Fibroblast of the aortic adventitia (primary cell): Measurements from ENCODE around the gene NCLN. TPM values are rescaled to one million over a fixed set of nuclear protein-coding genes. Genes with fewer than 3 reads are reported as not detected.

ENCODE experiments used
- DNase-seq: peaks from one replicate; pipeline ENCODE4 v3.0.0-alpha.2; 2010; ENCODE audit warnings: low read depth
- H3K4me3 ChIP-seq: 2 replicates; pipeline ENCODE4 v1.5.1; 2011; ENCODE audit warnings: low read depth, mild to moderate bottlenecking, control low read depth, low read length, moderate library complexity
- total RNA-seq: library from RNA; depleted of rRNA; stranded (reverse); fragments of >200 nt; gene quantifications from 2 replicates; pipeline ENCODE4 v1.2.3, GENCODE V29; 2012; ENCODE audit warnings: low replicate concordance
- TF ChIP-seq, protein P1 (sequence below): IDR thresholded peaks from 2 replicates; pipeline ENCODE4 v1.5.1; 2011; ENCODE audit warnings: mild to moderate bottlenecking, low read length, control low read depth, inconsistent platforms; ENCODE audit not compliant: insufficient read depth

Gene NCLN
- total RNA-seq, 1 donor: 38.3 TPM

DNA sequence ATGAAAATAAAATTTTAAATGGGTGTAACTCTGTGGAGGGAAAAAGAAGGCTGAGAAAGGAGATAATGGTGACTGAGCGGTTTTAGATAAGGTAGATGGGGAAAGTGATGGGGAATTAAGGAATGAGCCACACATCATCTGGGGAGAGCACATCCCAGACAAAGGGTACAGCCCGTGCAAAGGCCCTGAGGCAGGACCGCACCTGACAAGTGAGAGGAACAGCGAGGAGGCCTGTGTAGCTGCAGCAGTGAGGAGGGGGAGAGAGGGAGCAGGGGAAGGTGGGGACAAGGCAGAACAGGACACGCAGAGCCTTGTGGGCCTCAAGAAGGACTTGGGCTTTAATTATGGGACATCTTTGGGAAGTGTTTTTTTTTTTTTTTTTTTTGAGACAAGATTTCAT is 37.0 kb downstream of the NCLN start:
- H3K4me3 ChIP-seq: no peak overlapping the region
- DNase-seq: no peak
- TF ChIP-seq, protein P1, sequence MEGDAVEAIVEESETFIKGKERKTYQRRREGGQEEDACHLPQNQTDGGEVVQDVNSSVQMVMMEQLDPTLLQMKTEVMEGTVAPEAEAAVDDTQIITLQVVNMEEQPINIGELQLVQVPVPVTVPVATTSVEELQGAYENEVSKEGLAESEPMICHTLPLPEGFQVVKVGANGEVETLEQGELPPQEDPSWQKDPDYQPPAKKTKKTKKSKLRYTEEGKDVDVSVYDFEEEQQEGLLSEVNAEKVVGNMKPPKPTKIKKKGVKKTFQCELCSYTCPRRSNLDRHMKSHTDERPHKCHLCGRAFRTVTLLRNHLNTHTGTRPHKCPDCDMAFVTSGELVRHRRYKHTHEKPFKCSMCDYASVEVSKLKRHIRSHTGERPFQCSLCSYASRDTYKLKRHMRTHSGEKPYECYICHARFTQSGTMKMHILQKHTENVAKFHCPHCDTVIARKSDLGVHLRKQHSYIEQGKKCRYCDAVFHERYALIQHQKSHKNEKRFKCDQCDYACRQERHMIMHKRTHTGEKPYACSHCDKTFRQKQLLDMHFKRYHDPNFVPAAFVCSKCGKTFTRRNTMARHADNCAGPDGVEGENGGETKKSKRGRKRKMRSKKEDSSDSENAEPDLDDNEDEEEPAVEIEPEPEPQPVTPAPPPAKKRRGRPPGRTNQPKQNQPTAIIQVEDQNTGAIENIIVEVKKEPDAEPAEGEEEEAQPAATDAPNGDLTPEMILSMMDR: no peak

DNA sequence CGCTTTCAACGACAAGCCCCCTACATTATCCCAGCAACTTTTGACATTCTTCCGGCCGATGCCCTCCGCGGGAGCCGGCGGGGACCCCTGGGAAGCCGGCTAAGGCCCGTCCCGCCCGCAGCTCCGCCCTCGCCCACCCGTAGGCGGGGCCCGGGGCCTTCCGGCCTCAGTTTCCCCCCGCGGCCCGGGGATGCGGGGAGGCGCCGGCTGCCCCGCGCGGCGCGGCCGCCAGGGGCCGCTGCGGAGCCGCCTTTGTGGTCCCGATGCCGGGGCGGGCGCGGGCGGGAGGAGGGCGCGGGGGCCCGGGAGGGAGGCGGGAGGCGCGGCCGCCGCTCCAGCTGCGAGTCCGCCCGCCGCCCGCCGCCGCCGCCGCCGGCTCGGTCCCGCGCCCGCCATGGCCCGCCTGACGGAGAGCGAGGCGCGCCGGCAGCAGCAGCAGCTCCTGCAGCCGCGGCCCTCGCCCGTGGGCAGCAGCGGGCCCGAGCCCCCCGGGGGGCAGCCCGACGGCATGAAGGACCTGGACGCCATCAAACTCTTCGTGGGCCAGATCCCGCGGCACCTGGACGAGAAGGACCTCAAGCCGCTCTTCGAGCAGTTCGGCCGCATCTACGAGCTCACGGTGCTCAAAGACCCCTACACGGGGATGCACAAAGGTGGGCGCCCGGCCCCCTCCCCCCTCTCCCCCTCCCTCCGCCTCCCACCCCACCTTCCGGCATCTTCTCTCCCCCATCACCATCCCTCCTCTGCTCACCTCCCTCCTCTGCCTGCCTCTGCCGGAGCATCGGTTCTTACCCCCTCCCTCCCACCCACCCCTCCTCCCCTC is 38.8 kb downstream of the NCLN start, which contains the start of gene CELF5:
CELF5 (plus strand) TSS at position 316 of the 823 bp plus-strand sequence; CDS start at position 395, 79 bp downstream.
- H3K4me3 ChIP-seq: peak within 1 kb of the TSS; percentile 22
- no peak for DNase-seq
- TF ChIP-seq, protein P1: peak; percentile 28

DNA sequence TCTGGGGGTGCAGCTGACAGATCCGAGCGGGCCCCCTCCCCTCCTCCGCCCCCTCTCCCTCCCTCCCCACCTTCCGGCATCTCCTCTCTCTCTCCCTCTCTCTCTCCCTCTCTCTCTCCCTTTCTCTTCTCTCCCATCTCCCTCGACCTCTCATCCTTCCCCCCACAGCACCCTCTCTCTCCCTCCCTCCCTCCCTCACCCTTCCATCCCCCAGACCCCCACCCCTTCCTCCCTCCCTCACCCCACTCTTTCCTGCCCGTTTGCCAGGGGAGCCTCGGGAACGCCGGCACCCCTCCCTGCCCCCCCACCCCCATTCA is 39.4 kb downstream of the NCLN start:
- no peak overlapping the region for H3K4me3 ChIP-seq
- TF ChIP-seq, protein P1: no peak

DNA sequence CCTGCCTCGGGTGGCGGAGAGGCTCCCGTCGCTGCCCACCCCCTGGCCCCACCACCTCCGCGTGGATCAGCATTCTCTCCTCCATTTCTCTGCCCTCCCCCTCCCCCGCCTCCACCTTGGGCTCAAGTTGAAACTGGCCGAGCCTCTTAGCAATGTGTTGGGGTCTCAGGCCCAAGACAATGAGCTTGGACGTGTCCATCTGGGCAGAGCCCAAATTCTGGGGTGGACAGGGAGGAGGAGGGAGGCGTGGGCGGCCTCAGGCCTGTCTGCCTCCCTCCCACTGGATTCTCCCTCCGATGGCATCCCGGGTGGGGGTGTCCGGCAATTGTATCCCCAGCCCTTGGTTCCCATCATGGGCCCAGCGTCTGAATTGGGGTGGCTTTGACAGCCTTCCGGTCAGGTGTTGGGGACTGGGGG is 40.0 kb downstream of the NCLN start:
- no peak overlapping the region for H3K4me3 ChIP-seq
- no peak for DNase-seq
- TF ChIP-seq, protein P1: no peak

More for the DNA sequence above, 39.4 kb downstream of the NCLN start:
- no peak for DNase-seq

DNA sequence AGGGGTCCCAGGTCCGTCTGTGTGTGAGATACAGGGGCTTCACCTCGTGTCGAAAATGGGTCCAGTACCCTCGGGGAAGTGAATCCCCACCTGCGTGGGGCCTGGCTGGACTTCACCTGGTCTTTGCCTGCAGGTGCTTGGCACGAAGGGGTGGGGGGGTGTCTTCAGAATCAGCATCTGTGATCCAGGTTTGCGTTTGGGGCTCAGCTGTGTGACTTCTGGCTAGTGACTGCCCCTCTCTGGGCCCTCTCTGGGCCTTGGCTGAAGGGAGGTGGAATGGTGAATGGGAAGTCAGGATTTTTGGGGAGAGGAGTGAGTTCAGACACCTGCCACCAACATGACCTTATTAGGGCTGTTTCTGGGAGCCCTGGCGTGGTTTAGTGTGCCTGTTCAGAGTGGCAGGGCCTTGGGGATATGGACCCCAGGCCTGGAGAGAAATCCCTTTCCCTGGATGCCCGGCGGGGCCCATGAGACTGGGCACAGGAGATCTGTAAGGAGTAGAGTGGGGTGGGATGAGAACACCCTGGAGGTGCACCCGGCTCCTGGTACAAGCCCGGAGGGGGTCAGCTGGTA is 41.4 kb downstream of the NCLN start:
- TF ChIP-seq, protein P1: no peak
- no peak overlapping the region for H3K4me3 ChIP-seq
- no peak for DNase-seq

DNA sequence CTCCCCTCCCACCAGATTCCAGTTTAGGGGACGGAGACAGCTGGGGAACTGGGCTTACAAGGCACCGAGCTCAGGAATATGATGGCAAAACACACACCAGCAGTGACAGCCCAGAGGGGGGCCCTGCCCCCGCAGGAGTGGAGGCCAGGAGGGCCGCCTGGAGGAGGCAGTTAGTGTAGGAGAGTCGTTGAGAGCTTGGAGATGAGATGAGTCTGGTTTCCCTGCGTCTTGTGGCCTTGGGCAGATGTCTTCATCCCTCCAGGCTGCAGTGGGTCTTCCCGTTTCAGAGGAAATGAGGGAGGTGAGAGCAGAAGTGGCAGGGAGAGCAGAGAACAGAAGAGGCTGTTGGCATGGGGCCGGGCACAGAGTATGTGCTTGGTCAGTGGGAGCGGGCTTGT is 43.6 kb downstream of the NCLN start:
- TF ChIP-seq, protein P1: no peak
- DNase-seq: no peak

More for the DNA sequence above, 43.6 kb downstream of the NCLN start:
- no peak overlapping the region for H3K4me3 ChIP-seq
